Body of pancreas (tissue), 4 donors: ENCODE results near the gene TLR1. TPM values are rescaled to one million over a fixed set of nuclear protein-coding genes. Genes with fewer than 3 reads are reported as not detected.
"Not testable (repeated sequence)": the region's sequence is repeated elsewhere in the genome, so short reads cannot be mapped to it uniquely, and the experiment has no call there.

Source experiments
- ATAC-seq: fragments of 150-250 bp; one replicate; pipeline ENCODE4 v1.9.1; 2016
- DNase-seq, 4 donors: peaks; one replicate each; pipeline ENCODE4 v3.0.0-alpha.2; 2019
- H3K27ac ChIP-seq, 4 donors: fragments of 200-600 bp; sonication (generic); 1 replicate in 3 of 4; 2 replicates in 1 of 4; pipeline versions ENCODE4 v1.5.1 to v1.6.1; 2016 to 2019; ENCODE audit warnings: mild to moderate bottlenecking in 1 of 4, mixed read lengths in 1 of 4, moderate library complexity in 1 of 4
- H3K27me3 ChIP-seq, 2 donors: fragments of 200-600 bp; sonication (generic); one replicate each; pipeline ENCODE4 v1.6.0; 2016; ENCODE audit warnings: mild to moderate bottlenecking in 1 of 2
- H3K36me3 ChIP-seq, 2 donors: fragments of 200-600 bp; sonication (generic); replicated peaks in 1 of 2; 2 replicates each; pipeline ENCODE4 v1.5.1; 2016; ENCODE audit warnings: low read depth in 2 of 2; ENCODE audit not compliant: insufficient read depth in 1 of 2
- H3K4me1 ChIP-seq: fragments of 200-600 bp; sonication (generic); one replicate; pipeline ENCODE4 v1.6.0; 2016
- H3K4me3 ChIP-seq, 2 donors: fragments of 200-600 bp; sonication (generic); 1 replicate in 1 of 2; 2 replicates in 1 of 2; pipeline ENCODE4 v1.5.1; 2016 to 2019
- H3K9me3 ChIP-seq, 3 donors: fragments of 200-600 bp; sonication (generic); 1 replicate in 2 of 3; 2 replicates in 1 of 3; pipeline ENCODE4 v1.5.1; 2016
- CTCF ChIP-seq, 7 experiments: fragments of 450-650 bp in 4 of 7; fragments of 200-600 bp in 3 of 7; sonication (generic) in 3 of 7; IDR thresholded peaks; one replicate each; pipeline ENCODE4 v1.5.1; 2016 to 2019; ENCODE audit warnings: antibody characterized with exemption in 7 of 7
- POLR2A ChIP-seq, 3 donors: fragments of 450-650 bp; IDR thresholded peaks; one replicate each; pipeline ENCODE4 v1.6.1; 2016; ENCODE audit warnings: antibody characterized with exemption in 3 of 3, mild to moderate bottlenecking in 2 of 3
- WGBS, 2 donors: methylation state at CpG; one replicate each; pipeline ENCODE4 v1.1.5; 2017; 5-methylcytosine and 5-hydroxymethylcytosine counted together
- intact Hi-C: fragments of 100-400 bp; cut with DNase I; formaldehyde crosslinking; loops from one replicate; pipeline ENCODE4 v1.15.1; 2023
- total RNA-seq, 2 donors: library from RNA; depleted of rRNA; stranded (reverse); fragments of >200 nt; gene quantifications; one replicate each; pipeline ENCODE4 v1.1.0, GENCODE V29; 2016

TLR1 gene
- total RNA-seq, 2 donors from 2014 or later = 12.2 to 20.8 TPM

GRCh38 chr4:38775326-38775725 is 29.3 kb downstream of the TLR1 start:
- DNase-seq (no peak), ATAC-seq (no peak)
- TF ChIP-seq CTCF (IDR thresholded peaks at IDR 0.05) = no peak
- TF ChIP-seq POLR2A (IDR thresholded peaks at IDR 0.05) = no peak
- Histone ChIP-seq H3K9me3 (no peaks in the 10 kb centered on the region), H3K36me3 (no peaks in the 10 kb centered on the region), H3K4me3 (no peak overlapping the region), H3K27ac (no peak overlapping the region), H3K27me3 (no peaks in the 10 kb centered on the region), H3K4me1 (no peaks in the 10 kb centered on the region)
- intact Hi-C loops = no loop called here
- WGBS, 2 donors = 80 to 93% methylated on average over 2 of the region's 2 CpGs

- Histone ChIP-seq H3K27me3 (no peaks in the 10 kb centered on the region), H3K9me3 (no peaks in the 10 kb centered on the region), H3K4me3 (no peak overlapping the region), H3K27ac (no peak overlapping the region), H3K36me3 (no peaks in the 10 kb centered on the region), H3K4me1 (no peaks in the 10 kb centered on the region)
- ATAC-seq (no peak), DNase-seq (no peak)
- TF ChIP-seq POLR2A (IDR thresholded peaks at IDR 0.05) (no peak), CTCF (IDR thresholded peaks at IDR 0.05) (no peak)
- intact Hi-C loops = no loop called here
- WGBS, 2 donors = 64 to 68% methylated on average over 8 of the region's 8 CpGs
These were observed 30.2 kb downstream of the TLR1 start for GRCh38 chr4:38774181-38774955.

- 96 to 97% methylated on average over 2 of the region's 2 CpGs for WGBS, 2 donors
- H3K36me3 ChIP-seq, H3K4me1 ChIP-seq, ATAC-seq, H3K4me3 ChIP-seq, DNase-seq, H3K27ac ChIP-seq, intact Hi-C loops, H3K9me3 ChIP-seq, H3K27me3 ChIP-seq: not testable (repeated sequence)
These were observed 34.3 kb downstream of the TLR1 start for GRCh38 chr4:38770281-38770680.

GRCh38 chr4:38769857-38770256 is 34.7 kb downstream of the TLR1 start:
- Histone ChIP-seq H3K36me3 (no peaks in the 10 kb centered on the region), H3K4me1 (no peaks in the 10 kb centered on the region), H3K27ac (peak overlapping the region in 1 of 4 donors; percentile 71), H3K9me3 (no peaks in the 10 kb centered on the region), H3K27me3 (no peaks in the 10 kb centered on the region), H3K4me3 (no peak overlapping the region)
- WGBS, 2 donors = 87 to 91% methylated on average over 2 of the region's 2 CpGs
- TF ChIP-seq CTCF (IDR thresholded peaks at IDR 0.05) (no peak), POLR2A (IDR thresholded peaks at IDR 0.05) (no peak)
- no peak for ATAC-seq
- DNase-seq = no peak
- intact Hi-C loops = no loop called here

GRCh38 chr4:38769441-38769840 is 35.1 kb downstream of the TLR1 start:
- WGBS, 2 donors = 27 to 42% methylated on average over 2 of the region's 2 CpGs
- intact Hi-C loops = no loop called here
- no peak for ATAC-seq

GRCh38 chr4:38768968-38769394 is 35.6 kb downstream of the TLR1 start:
- Histone ChIP-seq H3K4me3 (no peak overlapping the region), H3K4me1 (no peaks in the 10 kb centered on the region), H3K27me3 (no peaks in the 10 kb centered on the region), H3K36me3 (no peaks in the 10 kb centered on the region), H3K27ac (peak overlapping the region in 3 of 4 donors; percentile 17 to 71 (median 60)), H3K9me3 (no peaks in the 10 kb centered on the region)
- intact Hi-C loops = no loop called here
- 38 to 45% methylated on average over 5 of the region's 5 CpGs for WGBS, 2 donors
- DNase-seq (peak in 1 of 4 donors; percentile 50), ATAC-seq (peak; percentile 84)
- no peak for TF ChIP-seq CTCF (IDR thresholded peaks at IDR 0.05)
- no peak for TF ChIP-seq POLR2A (IDR thresholded peaks at IDR 0.05)

More at GRCh38 chr4:38769441-38769840, 35.1 kb downstream of the TLR1 start:
- Histone ChIP-seq H3K36me3 (no peaks in the 10 kb centered on the region), H3K27me3 (no peaks in the 10 kb centered on the region), H3K27ac (peak overlapping the region in 2 of 4 donors; percentile 60 to 71), H3K4me3 (no peak overlapping the region), H3K4me1 (no peaks in the 10 kb centered on the region), H3K9me3 (no peaks in the 10 kb centered on the region)
- DNase-seq = no peak
- no peak for TF ChIP-seq POLR2A (IDR thresholded peaks at IDR 0.05)

GRCh38 chr4:38766940-38767339 is 37.7 kb downstream of the TLR1 start:
- ATAC-seq, H3K27me3 ChIP-seq, H3K4me1 ChIP-seq, DNase-seq, intact Hi-C loops, H3K36me3 ChIP-seq, H3K4me3 ChIP-seq, H3K9me3 ChIP-seq, H3K27ac ChIP-seq: not testable (repeated sequence)
- 96 to 97% methylated on average over 2 of the region's 2 CpGs for WGBS, 2 donors
